ENCODE data around the gene USP15. TPM values are rescaled to one million over a fixed set of nuclear protein-coding genes. Genes with fewer than 3 reads are reported as not detected.

USP15 gene
- total and polyA plus RNA-seq, 2 donors (not counting 1 experiment from before 2014, with no cell fraction given) = 116 to 182 TPM

DNA sequence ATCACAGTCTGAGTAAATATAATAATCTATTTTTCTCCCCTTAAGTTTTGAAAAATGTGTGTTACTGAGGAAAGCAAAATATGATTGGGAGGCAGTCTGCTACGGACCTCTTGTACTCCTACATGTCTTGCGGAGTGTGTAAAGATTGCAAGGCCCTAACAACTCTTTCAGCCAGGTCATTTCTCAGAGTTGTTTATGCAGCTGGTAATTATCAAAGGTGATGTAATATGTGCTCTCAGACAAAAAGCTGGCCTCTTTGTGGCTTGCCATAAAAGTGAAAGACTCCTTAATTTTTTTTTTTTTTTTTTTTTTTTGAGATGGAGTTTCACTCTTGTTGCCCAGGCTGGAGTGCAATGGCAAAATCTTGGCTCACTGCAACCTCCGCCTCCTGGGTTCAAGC, 165.9 kb downstream of the USP15 start:
- peaks cover 0 to 6% (median 0%) of the 10 kb centered on the region in 4 experiments for H3K27me3 ChIP-seq (replicated peaks in 1 of 4; ENCODE audit: control extremely low read depth in 1 of 4, control insufficient read depth in 3 of 4, insufficient read depth in 4 of 4, low read length in 3 of 4)
- H3K79me2 ChIP-seq (ENCODE audit: control insufficient read depth, insufficient read depth, low read length) = no peaks in the 10 kb centered on the region
- H2AFZ ChIP-seq (ENCODE audit: insufficient read depth, low read depth, low read length, poor library complexity, severe bottlenecking) = no peak overlapping the region
- Mint-ChIP-seq H3K9me3 (ENCODE audit: insufficient read depth) (peaks cover 27% of the 10 kb centered on the region), H3K27me3 (peaks cover 16% of the 10 kb centered on the region), H3K27ac (no peak overlapping the region), H3K4me1 (no peaks in the 10 kb centered on the region), H3K4me3 (no peak overlapping the region)
- no peaks in the 10 kb centered on the region for H3K36me3 ChIP-seq (replicated peaks in 1 of 2; ENCODE audit: control extremely low read depth in 1 of 2, control insufficient read depth in 1 of 2, extremely low read depth in 1 of 2, insufficient read depth in 2 of 2, low read length in 1 of 2)
- DNase-seq = no peak
- intact Hi-C loops (cut with micrococcal nuclease) = no loop called here
- TF ChIP-seq CTCF (IDR thresholded peaks at IDR 0.05) (no peak), EZH2 (IDR thresholded peaks at IDR 0.05; ENCODE audit: borderline replicate concordance, insufficient read depth, low read depth, low read length, poor library complexity, severe bottlenecking) (no peak)
- H4K20me1 ChIP-seq (ENCODE audit: control insufficient read depth, insufficient read depth, low read length, poor library complexity, severe bottlenecking) = no peaks in the 10 kb centered on the region
- no peak for ATAC-seq (ENCODE audit: low read depth)
- no peak overlapping the region for H3K27ac ChIP-seq (ENCODE audit: low read length in 2 of 2)
- H3K4me3 ChIP-seq (ENCODE audit: control extremely low read depth in 1 of 5, extremely low read depth in 1 of 5, insufficient read depth in 1 of 5, low read depth in 2 of 5, low read length in 4 of 5) = no peak overlapping the region
- ChIA-PET CTCF (interaction anchor here (1.6 kb wide), 1 partner anchor 10 kb away, joined by 6 read pairs; no protein-coding TSS in a partner anchor), POLR2A (interaction anchor here (0.6 kb wide), 1 partner anchor 103 kb away, joined by 4 read pairs; no protein-coding TSS in a partner anchor)
- H3K4me2 ChIP-seq (replicated peaks; ENCODE audit: low read depth, low read length, poor library complexity, severe bottlenecking) = no peak overlapping the region
- no peak overlapping the region for H3K9ac ChIP-seq (ENCODE audit: low read length)
- H3K9me3 ChIP-seq (ENCODE audit: control extremely low read depth in 1 of 3, control insufficient read depth in 2 of 3, insufficient read depth in 1 of 3, low read length in 2 of 3) = peaks cover 1 to 18% (median 12%) of the 10 kb centered on the region in 3 donors
- no CpG with 5 or more reads among the region's 3 CpGs for WGBS (ENCODE audit: insufficient coverage)
- H3K4me1 ChIP-seq (ENCODE audit: control insufficient read depth in 2 of 2, insufficient read depth in 2 of 2, low read length in 2 of 2) = no peaks in the 10 kb centered on the region

DNA sequence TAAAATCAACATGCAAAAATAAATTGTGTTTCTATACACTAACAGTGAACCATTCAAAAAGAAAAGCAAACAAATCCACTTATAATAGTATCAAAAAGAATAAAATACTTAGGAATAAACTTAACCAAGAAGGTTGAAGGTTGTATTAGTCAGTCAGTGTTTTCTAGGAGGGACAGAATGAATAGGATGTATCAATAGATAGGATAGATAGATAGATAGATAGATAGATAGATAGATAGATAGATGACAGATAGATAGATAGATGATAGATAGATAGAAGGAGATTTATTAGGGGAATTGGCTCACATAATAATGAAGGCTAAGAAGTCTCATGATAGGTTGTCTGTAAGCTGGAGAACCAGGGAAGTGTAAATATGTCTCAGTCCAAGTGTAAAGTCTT, 169.3 kb downstream of the USP15 start:
- H3K4me3 Mint-ChIP-seq = no peak overlapping the region
- H3K27ac Mint-ChIP-seq = no peak overlapping the region
- H2AFZ ChIP-seq (ENCODE audit: insufficient read depth, low read depth, low read length, poor library complexity, severe bottlenecking) = no peak overlapping the region

More for the DNA sequence above, 169.3 kb downstream of the USP15 start:
- intact Hi-C loops (cut with micrococcal nuclease) = no loop called here
- no peak for TF ChIP-seq EZH2 (IDR thresholded peaks at IDR 0.05; ENCODE audit: borderline replicate concordance, insufficient read depth, low read depth, low read length, poor library complexity, severe bottlenecking)
- TF ChIP-seq CTCF (IDR thresholded peaks at IDR 0.05) = no peak
- CTCF ChIA-PET = no interaction called here
- POLR2A ChIA-PET = no interaction called here
- Histone ChIP-seq H3K4me2 (replicated peaks; ENCODE audit: low read depth, low read length, poor library complexity, severe bottlenecking) (no peak overlapping the region), H3K4me3 (ENCODE audit: control extremely low read depth in 1 of 5, extremely low read depth in 1 of 5, insufficient read depth in 1 of 5, low read depth in 2 of 5, low read length in 4 of 5) (no peak overlapping the region), H4K20me1 (ENCODE audit: control insufficient read depth, insufficient read depth, low read length, poor library complexity, severe bottlenecking) (no peaks in the 10 kb centered on the region), H3K4me1 (ENCODE audit: control insufficient read depth in 2 of 2, insufficient read depth in 2 of 2, low read length in 2 of 2) (peaks cover 1 to 2% of the 10 kb centered on the region in 2 donors), H3K9me3 (ENCODE audit: control extremely low read depth in 1 of 3, control insufficient read depth in 2 of 3, insufficient read depth in 1 of 3, low read length in 2 of 3) (peaks cover 1 to 12% (median 9%) of the 10 kb centered on the region in 3 donors), H3K79me2 (ENCODE audit: control insufficient read depth, insufficient read depth, low read length) (no peaks in the 10 kb centered on the region), H3K36me3 (replicated peaks in 1 of 2; ENCODE audit: control extremely low read depth in 1 of 2, control insufficient read depth in 1 of 2, extremely low read depth in 1 of 2, insufficient read depth in 2 of 2, low read length in 1 of 2) (no peaks in the 10 kb centered on the region), H3K27me3 (replicated peaks in 1 of 4; ENCODE audit: control extremely low read depth in 1 of 4, control insufficient read depth in 3 of 4, insufficient read depth in 4 of 4, low read length in 3 of 4) (peaks cover 0 to 16% (median 0%) of the 10 kb centered on the region in 4 experiments), H3K27ac (ENCODE audit: low read length in 2 of 2) (no peak overlapping the region), H3K9ac (ENCODE audit: low read length) (no peak overlapping the region)
- peaks cover 31% of the 10 kb centered on the region for H3K27me3 Mint-ChIP-seq
- H3K4me1 Mint-ChIP-seq = peaks cover under 1% of the 10 kb centered on the region
- ATAC-seq (ENCODE audit: low read depth) = no peak
- H3K9me3 Mint-ChIP-seq (ENCODE audit: insufficient read depth) = peaks cover 13% of the 10 kb centered on the region
- DNase-seq = no peak
